HCT116 (cell line): ENCODE measurements around the gene CD300LB. TPM values are rescaled to one million over a fixed set of nuclear protein-coding genes. Genes with fewer than 3 reads are reported as not detected.

Source experiments
- ATAC-seq: fragments of 200-7000 bp; cut with Tn5 transposase; 2 replicates; pipeline ENCODE4 v1.9.1; 2020; ENCODE audit warnings: mild to moderate bottlenecking, moderate library complexity
- BruUV-seq: library from RNA; stranded (reverse); fragments of 400-500 nt; replicated peaks from 2 replicates; lab custom pipeline; 2021; lab: Mats Ljungman, UMichigan
- CTCF ChIA-PET: fragments of 300-600 bp; sonication (Branson Sonifier 250); formaldehyde crosslinking; loops from one replicate; lab custom pipeline; 2021; ENCODE audit warnings: antibody characterized with exemption; lab: Charles Lee
- POLR2A ChIA-PET: fragments of 300-600, 350-600 bp; sonication (Branson Sonifier 250); formaldehyde crosslinking; loops from one replicate; lab custom pipeline; 2021; ENCODE audit warnings: antibody characterized with exemption; lab: Charles Lee
- RAD21 ChIA-PET, 2 experiments: fragments of 300-600 bp; sonication (Branson Sonifier 250); formaldehyde crosslinking; loops; one replicate each; lab custom pipeline; 2023; ENCODE audit warnings: low total read pairs in 2 of 2; ENCODE audit not compliant: uncharacterized antibody in 2 of 2, unreplicated experiment in 2 of 2, low non-redundant PET in 1 of 2; lab: Charles Lee
- DNase-seq: peaks from one replicate; pipeline ENCODE4 v3.0.0-alpha.2; 2010; ENCODE audit warnings: low read depth, low spot score
- H2AFZ ChIP-seq: fragments of 200-600 bp; shearing (Covaris generic), sonication (generic); 2 replicates; pipeline ENCODE4 v1.6.1; 2017; ENCODE audit warnings: low read depth, mixed run types, mixed read lengths, antibody characterized with exemption, low read length; ENCODE audit not compliant: poor library complexity, severe bottlenecking
- H3K27ac ChIP-seq: 2 replicates; pipeline ENCODE4 v1.5.1; 2012; ENCODE audit warnings: low read depth, low read length
- H3K27me3 ChIP-seq: fragments of 200-600 bp; sonication (generic); 2 replicates; pipeline ENCODE4 v1.6.1; 2016; ENCODE audit warnings: mixed run types, low read length, mixed read lengths; ENCODE audit not compliant: insufficient read depth
- H3K36me3 ChIP-seq, 2 experiments: fragments of 200-500 bp in 1 of 2; fragments of 200-600 bp in 1 of 2; sonication (Bioruptor generic) in 1 of 2; sonication (generic) in 1 of 2; 2 replicates each; pipeline versions ENCODE4 v1.5.1 to v1.6.1; 2014 to 2016; ENCODE audit warnings: low read length in 2 of 2, inconsistent platforms in 1 of 2, mixed read lengths in 1 of 2, mixed run types in 1 of 2; ENCODE audit not compliant: insufficient read depth in 2 of 2, control insufficient read depth in 1 of 2
- H3K4me1 ChIP-seq, 2 experiments: fragments of 200-600 bp in 1 of 2; sonication (generic) in 1 of 2; 2 replicates each; pipeline versions ENCODE4 v1.5.1 to v1.6.1; 2012 to 2017; ENCODE audit warnings: low read length in 2 of 2, inconsistent platforms in 1 of 2, mild to moderate bottlenecking in 1 of 2, mixed read lengths in 1 of 2, mixed run types in 1 of 2, moderate library complexity in 1 of 2; ENCODE audit not compliant: insufficient read depth in 2 of 2, control insufficient read depth in 1 of 2
- H3K4me2 ChIP-seq: fragments of 200-600 bp; sonication (generic); 2 replicates; pipeline ENCODE4 v1.6.1; 2017; ENCODE audit warnings: mixed run types, low read length, mixed read lengths
- H3K4me3 ChIP-seq, 2 experiments: fragments of 200-600 bp in 1 of 2; sonication (generic) in 1 of 2; replicated peaks in 1 of 2; 2 replicates each; pipeline ENCODE4 v1.5.1; 2011 to 2016; ENCODE audit warnings: low read length in 2 of 2, control low read depth in 1 of 2, low read depth in 1 of 2, mild to moderate bottlenecking in 1 of 2, mixed read lengths in 1 of 2, mixed run types in 1 of 2
- H3K79me2 ChIP-seq: fragments of 200-600 bp; sonication (generic); 2 replicates; pipeline ENCODE4 v1.6.1; 2017; ENCODE audit warnings: mild to moderate bottlenecking, mixed run types, low read length, moderate library complexity, mixed read lengths; ENCODE audit not compliant: insufficient read depth
- H3K9ac ChIP-seq: fragments of 200-600 bp; sonication (generic); 2 replicates; pipeline ENCODE4 v1.6.1; 2016; ENCODE audit warnings: low read length, mixed read lengths
- H3K9me2 ChIP-seq: fragments of 200-600 bp; sonication (generic), shearing (Covaris generic); 2 replicates; pipeline ENCODE4 v1.6.1; 2017; ENCODE audit warnings: mixed run types, mild to moderate bottlenecking, moderate library complexity; ENCODE audit not compliant: insufficient read depth
- H3K9me3 ChIP-seq, 2 experiments: fragments of 200-500 bp in 1 of 2; fragments of 200-600 bp in 1 of 2; sonication (Bioruptor generic) in 1 of 2; sonication (generic) in 1 of 2; 2 replicates each; pipeline ENCODE4 v1.6.1; 2014 to 2017; ENCODE audit warnings: low read length in 2 of 2, mixed read lengths in 2 of 2, inconsistent platforms in 1 of 2, low read depth in 1 of 2, mild to moderate bottlenecking in 1 of 2, mixed run types in 1 of 2, moderate library complexity in 1 of 2; ENCODE audit not compliant: control insufficient read depth in 1 of 2, insufficient read depth in 1 of 2
- H4K20me1 ChIP-seq: fragments of 200-600 bp; sonication (generic), shearing (Covaris generic); 2 replicates; pipeline ENCODE4 v1.6.1; 2017; ENCODE audit warnings: mixed run types, mild to moderate bottlenecking, moderate library complexity; ENCODE audit not compliant: insufficient read depth
- CEBPB ChIP-seq: IDR thresholded peaks from 2 replicates; pipeline ENCODE4 v1.6.1; 2012; ENCODE audit warnings: low read depth
- ELF1 ChIP-seq: IDR thresholded peaks from 2 replicates; pipeline ENCODE4 v1.6.1; 2012; ENCODE audit warnings: low read depth, borderline replicate concordance
- EZH2phosphoT487 ChIP-seq: fragments of 200-600 bp; IDR thresholded peaks from 2 replicates; pipeline ENCODE4 v1.6.1; 2018; ENCODE audit warnings: antibody characterized with exemption, borderline replicate concordance
- JUND ChIP-seq: IDR thresholded peaks from 2 replicates; pipeline ENCODE4 v1.6.1; 2012
- POLR2A ChIP-seq: IDR thresholded peaks from 2 replicates; pipeline ENCODE4 v1.7.0; 2011; ENCODE audit warnings: borderline replicate concordance; ENCODE audit not compliant: insufficient read depth, insufficient read length; ENCODE audit errors: extremely low read depth
- POLR2AphosphoS5 ChIP-seq: IDR thresholded peaks from 2 replicates; pipeline ENCODE4 v1.6.1; 2011; ENCODE audit warnings: mild to moderate bottlenecking, low read depth, low read length, moderate library complexity
- SIN3A ChIP-seq: IDR thresholded peaks from 2 replicates; pipeline ENCODE4 v1.6.1; 2012; ENCODE audit warnings: low read depth
- SRF ChIP-seq: IDR thresholded peaks from 2 replicates; pipeline ENCODE4 v1.6.1; 2012; ENCODE audit warnings: low read depth
- TCF7L2 ChIP-seq: IDR thresholded peaks from 2 replicates; pipeline ENCODE4 v1.7.0; 2011; ENCODE audit warnings: borderline replicate concordance, inconsistent platforms; ENCODE audit not compliant: insufficient read depth, insufficient read length; ENCODE audit errors: extremely low read depth
- ZNF274 ChIP-seq: fragments of 200-500 bp; sonication (Bioruptor generic); IDR thresholded peaks from 2 replicates; pipeline ENCODE4 v1.6.1; 2014; ENCODE audit warnings: mild to moderate bottlenecking, low read depth, low read length, inconsistent platforms
- intact Hi-C: fragments of 100-400 bp; cut with micrococcal nuclease; formaldehyde crosslinking; loops from 2 replicates; pipeline ENCODE4 v1.10.0; 2022
- total RNA-seq: library from RNA; stranded (reverse); gene quantifications from one replicate; pipeline ENCODE4 v1.2.1, GENCODE V29; 2021; ENCODE audit not compliant: unreplicated experiment
- TF ChIP-seq, protein P1 (sequence below): IDR thresholded peaks from 2 replicates; pipeline ENCODE4 v1.6.1; 2012; ENCODE audit warnings: low read depth
- TF ChIP-seq, protein P2 (sequence below): IDR thresholded peaks from 2 replicates; pipeline ENCODE4 v1.6.1; 2011; ENCODE audit warnings: mild to moderate bottlenecking, low read length, moderate library complexity; ENCODE audit not compliant: insufficient replicate concordance; ENCODE audit errors: extremely low read depth
- TF ChIP-seq, protein P3 (sequence below), 3 experiments: fragments of 200-600 bp in 1 of 3; sonication (generic) in 1 of 3; IDR thresholded peaks in 2 of 3; conservative IDR thresholded peaks in 1 of 3; 2 replicates each; pipeline ENCODE4 v1.5.1; 2012 to 2017; ENCODE audit warnings: low read depth in 2 of 3, low read length in 2 of 3, antibody characterized with exemption in 1 of 3, borderline replicate concordance in 1 of 3, control low read depth in 1 of 3, mild to moderate bottlenecking in 1 of 3, mixed read lengths in 1 of 3, mixed run types in 1 of 3, moderate library complexity in 1 of 3; ENCODE audit not compliant: insufficient read depth in 1 of 3

CD300LB gene
- total RNA-seq, 1 experiment from 2014 or later: not detected

DNA sequence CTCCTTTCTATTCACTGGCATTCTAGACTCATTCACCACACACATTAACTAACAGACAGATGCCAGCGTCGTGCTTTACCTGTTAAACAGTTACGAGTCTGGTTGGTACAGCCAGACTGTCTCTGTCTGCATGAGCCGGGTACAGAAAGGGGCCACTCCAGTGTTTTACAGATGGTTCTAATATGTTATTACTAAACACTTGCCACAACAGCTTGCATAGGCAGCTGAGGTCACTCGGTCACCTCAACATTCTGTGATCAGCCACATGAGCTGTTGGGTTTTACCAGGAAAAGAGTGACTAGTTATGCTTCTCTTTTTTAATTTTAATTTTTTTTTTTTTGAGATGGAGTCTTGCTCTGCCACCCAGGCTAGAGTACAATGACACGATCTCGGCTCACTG, 39.6 kb downstream of the CD300LB start (continued):
- TF ChIP-seq, protein P1, sequence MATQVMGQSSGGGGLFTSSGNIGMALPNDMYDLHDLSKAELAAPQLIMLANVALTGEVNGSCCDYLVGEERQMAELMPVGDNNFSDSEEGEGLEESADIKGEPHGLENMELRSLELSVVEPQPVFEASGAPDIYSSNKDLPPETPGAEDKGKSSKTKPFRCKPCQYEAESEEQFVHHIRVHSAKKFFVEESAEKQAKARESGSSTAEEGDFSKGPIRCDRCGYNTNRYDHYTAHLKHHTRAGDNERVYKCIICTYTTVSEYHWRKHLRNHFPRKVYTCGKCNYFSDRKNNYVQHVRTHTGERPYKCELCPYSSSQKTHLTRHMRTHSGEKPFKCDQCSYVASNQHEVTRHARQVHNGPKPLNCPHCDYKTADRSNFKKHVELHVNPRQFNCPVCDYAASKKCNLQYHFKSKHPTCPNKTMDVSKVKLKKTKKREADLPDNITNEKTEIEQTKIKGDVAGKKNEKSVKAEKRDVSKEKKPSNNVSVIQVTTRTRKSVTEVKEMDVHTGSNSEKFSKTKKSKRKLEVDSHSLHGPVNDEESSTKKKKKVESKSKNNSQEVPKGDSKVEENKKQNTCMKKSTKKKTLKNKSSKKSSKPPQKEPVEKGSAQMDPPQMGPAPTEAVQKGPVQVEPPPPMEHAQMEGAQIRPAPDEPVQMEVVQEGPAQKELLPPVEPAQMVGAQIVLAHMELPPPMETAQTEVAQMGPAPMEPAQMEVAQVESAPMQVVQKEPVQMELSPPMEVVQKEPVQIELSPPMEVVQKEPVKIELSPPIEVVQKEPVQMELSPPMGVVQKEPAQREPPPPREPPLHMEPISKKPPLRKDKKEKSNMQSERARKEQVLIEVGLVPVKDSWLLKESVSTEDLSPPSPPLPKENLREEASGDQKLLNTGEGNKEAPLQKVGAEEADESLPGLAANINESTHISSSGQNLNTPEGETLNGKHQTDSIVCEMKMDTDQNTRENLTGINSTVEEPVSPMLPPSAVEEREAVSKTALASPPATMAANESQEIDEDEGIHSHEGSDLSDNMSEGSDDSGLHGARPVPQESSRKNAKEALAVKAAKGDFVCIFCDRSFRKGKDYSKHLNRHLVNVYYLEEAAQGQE: no peak
- no peak for TF ChIP-seq SRF
- no peak for TF ChIP-seq ELF1
- TF ChIP-seq, protein P2, sequence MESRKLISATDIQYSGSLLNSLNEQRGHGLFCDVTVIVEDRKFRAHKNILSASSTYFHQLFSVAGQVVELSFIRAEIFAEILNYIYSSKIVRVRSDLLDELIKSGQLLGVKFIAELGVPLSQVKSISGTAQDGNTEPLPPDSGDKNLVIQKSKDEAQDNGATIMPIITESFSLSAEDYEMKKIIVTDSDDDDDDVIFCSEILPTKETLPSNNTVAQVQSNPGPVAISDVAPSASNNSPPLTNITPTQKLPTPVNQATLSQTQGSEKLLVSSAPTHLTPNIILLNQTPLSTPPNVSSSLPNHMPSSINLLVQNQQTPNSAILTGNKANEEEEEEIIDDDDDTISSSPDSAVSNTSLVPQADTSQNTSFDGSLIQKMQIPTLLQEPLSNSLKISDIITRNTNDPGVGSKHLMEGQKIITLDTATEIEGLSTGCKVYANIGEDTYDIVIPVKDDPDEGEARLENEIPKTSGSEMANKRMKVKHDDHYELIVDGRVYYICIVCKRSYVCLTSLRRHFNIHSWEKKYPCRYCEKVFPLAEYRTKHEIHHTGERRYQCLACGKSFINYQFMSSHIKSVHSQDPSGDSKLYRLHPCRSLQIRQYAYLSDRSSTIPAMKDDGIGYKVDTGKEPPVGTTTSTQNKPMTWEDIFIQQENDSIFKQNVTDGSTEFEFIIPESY: no peak

DNA sequence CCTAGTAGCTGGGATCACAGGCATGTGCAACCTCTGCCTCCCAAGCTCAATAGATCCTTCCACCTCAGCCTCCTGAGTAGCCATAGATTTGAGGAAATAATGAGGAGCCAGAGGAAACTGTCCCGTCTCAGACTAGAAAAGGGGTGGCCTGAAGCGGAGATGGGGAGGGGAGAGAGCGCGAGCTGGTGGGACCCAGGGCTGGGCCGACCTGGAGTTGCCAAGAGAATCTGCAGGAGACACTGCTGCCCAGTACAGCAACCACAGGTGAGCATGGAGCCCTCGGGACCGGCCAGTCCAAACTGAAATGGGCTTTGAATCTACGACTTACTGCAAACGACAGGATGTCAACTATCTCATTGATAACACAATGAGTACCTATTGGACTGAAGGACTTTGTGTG, 40.6 kb downstream of the CD300LB start:
- no peaks in the 10 kb centered on the region for H4K20me1 ChIP-seq
- BruUV-seq: no TSS peak
- ChIA-PET CTCF (interaction anchor here (1.0 to 2.9 kb wide), 5 partner anchors 19 to 194 kb away, joined by 3 to 10 read pairs (median 3); partner anchors contain the start of gene GPR142), RAD21 (no interaction called here), POLR2A (no interaction called here)
- DNase-seq (no peak), ATAC-seq (no peak)
- H3K27me3 ChIP-seq: no peaks in the 10 kb centered on the region; the same call in 1 of the 2 replicates
- H3K79me2 ChIP-seq: no peaks in the 10 kb centered on the region
- intact Hi-C loops: no loop called here
- H2AFZ ChIP-seq: no peak overlapping the region
- H3K4me2 ChIP-seq: no peak overlapping the region
- no peaks in the 10 kb centered on the region for H3K4me1 ChIP-seq
- H3K27ac ChIP-seq: no peak overlapping the region
- H3K9me3 ChIP-seq: no peaks in the 10 kb centered on the region
- no peak overlapping the region for H3K4me3 ChIP-seq
- H3K9ac ChIP-seq: no peak overlapping the region
- TF ChIP-seq EZH2phosphoT487: no peak
- TF ChIP-seq SIN3A: no peak
- TF ChIP-seq, protein P3, sequence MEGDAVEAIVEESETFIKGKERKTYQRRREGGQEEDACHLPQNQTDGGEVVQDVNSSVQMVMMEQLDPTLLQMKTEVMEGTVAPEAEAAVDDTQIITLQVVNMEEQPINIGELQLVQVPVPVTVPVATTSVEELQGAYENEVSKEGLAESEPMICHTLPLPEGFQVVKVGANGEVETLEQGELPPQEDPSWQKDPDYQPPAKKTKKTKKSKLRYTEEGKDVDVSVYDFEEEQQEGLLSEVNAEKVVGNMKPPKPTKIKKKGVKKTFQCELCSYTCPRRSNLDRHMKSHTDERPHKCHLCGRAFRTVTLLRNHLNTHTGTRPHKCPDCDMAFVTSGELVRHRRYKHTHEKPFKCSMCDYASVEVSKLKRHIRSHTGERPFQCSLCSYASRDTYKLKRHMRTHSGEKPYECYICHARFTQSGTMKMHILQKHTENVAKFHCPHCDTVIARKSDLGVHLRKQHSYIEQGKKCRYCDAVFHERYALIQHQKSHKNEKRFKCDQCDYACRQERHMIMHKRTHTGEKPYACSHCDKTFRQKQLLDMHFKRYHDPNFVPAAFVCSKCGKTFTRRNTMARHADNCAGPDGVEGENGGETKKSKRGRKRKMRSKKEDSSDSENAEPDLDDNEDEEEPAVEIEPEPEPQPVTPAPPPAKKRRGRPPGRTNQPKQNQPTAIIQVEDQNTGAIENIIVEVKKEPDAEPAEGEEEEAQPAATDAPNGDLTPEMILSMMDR (IDR thresholded peaks at IDR 0.05 in 2 of 3, conservative IDR thresholded peaks at IDR 0.05 in 1 of 3; ENCODE audit: borderline replicate concordance in 1 of 3, insufficient read depth in 1 of 3, low read depth in 2 of 3, low read length in 2 of 3): no peak
- no peak for TF ChIP-seq ZNF274
- TF ChIP-seq TCF7L2: no peak
- TF ChIP-seq, protein P1: no peak
- no peak for TF ChIP-seq CEBPB
- TF ChIP-seq POLR2A: no peak
- no peak for TF ChIP-seq POLR2AphosphoS5
- TF ChIP-seq JUND: no peak
- no peaks in the 10 kb centered on the region for H3K36me3 ChIP-seq
- H3K9me2 ChIP-seq: no peaks in the 10 kb centered on the region
